OCI-LY7 (cell line): ENCODE results near the gene PRAME. TPM values are rescaled to one million over a fixed set of nuclear protein-coding genes. Genes with fewer than 3 reads are reported as not detected.

Source experiments
- BruUV-seq: library from RNA; stranded (reverse); fragments of 400-500 nt; replicated peaks from 2 replicates; lab custom pipeline; 2021; lab: Mats Ljungman, UMichigan
- CTCF ChIA-PET: fragments of 300-600 bp; sonication (Branson Sonifier 250); formaldehyde crosslinking; loops from one replicate; lab custom pipeline; 2022; ENCODE audit warnings: antibody characterized with exemption; ENCODE audit not compliant: unreplicated experiment; lab: Charles Lee
- POLR2A ChIA-PET: fragments of 300-600 bp; sonication (Branson Sonifier 250); formaldehyde crosslinking; loops from one replicate; lab custom pipeline; 2022; ENCODE audit warnings: antibody characterized with exemption; lab: Charles Lee
- DNase-seq: peaks from one replicate; pipeline ENCODE4 v3.0.0-alpha.2; 2015; ENCODE audit warnings: low spot score
- H2AFZ ChIP-seq: fragments of 200-600 bp; sonication (generic), shearing (Covaris generic); 2 replicates; pipeline ENCODE4 v1.6.1; 2014; ENCODE audit warnings: mild to moderate bottlenecking, antibody characterized with exemption, low read length, moderate library complexity
- H3K27ac ChIP-seq: fragments of 200-600 bp; sonication (generic); 2 replicates; pipeline ENCODE4 v1.5.1; 2014; ENCODE audit warnings: mixed run types, low read depth, mild to moderate bottlenecking, moderate library complexity, low read length, inconsistent platforms; ENCODE audit not compliant: poor library complexity, severe bottlenecking
- H3K36me3 ChIP-seq: fragments of 200-600 bp; sonication (generic); 2 replicates; pipeline ENCODE4 v1.6.1; 2014; ENCODE audit warnings: mild to moderate bottlenecking, antibody characterized with exemption, low read length, moderate library complexity, mixed read lengths; ENCODE audit not compliant: insufficient read depth
- H3K4me1 ChIP-seq: fragments of 200-600 bp; sonication (generic); 2 replicates; pipeline ENCODE4 v1.5.1; 2014; ENCODE audit warnings: mild to moderate bottlenecking, low read length; ENCODE audit not compliant: insufficient read depth, poor library complexity, severe bottlenecking
- H3K4me2 ChIP-seq: fragments of 200-600 bp; sonication (generic); 2 replicates; pipeline ENCODE4 v1.6.1; 2014; ENCODE audit warnings: mild to moderate bottlenecking, low read length
- H3K4me3 ChIP-seq: fragments of 200-600 bp; sonication (generic); 2 replicates; pipeline ENCODE4 v1.5.1; 2014; ENCODE audit warnings: mild to moderate bottlenecking, low read depth, low read length; ENCODE audit not compliant: poor library complexity, severe bottlenecking
- H3K79me2 ChIP-seq: fragments of 200-600 bp; sonication (generic); 2 replicates; pipeline ENCODE4 v1.6.1; 2016; ENCODE audit warnings: low read depth, mild to moderate bottlenecking, low read length, moderate library complexity, mixed read lengths; ENCODE audit not compliant: insufficient read depth
- H3K9me2 ChIP-seq: fragments of 200-600 bp; sonication (generic); 2 replicates; pipeline ENCODE4 v1.6.1; 2016; ENCODE audit warnings: mild to moderate bottlenecking, low read length, mixed read lengths; ENCODE audit not compliant: insufficient read depth
- H3K9me3 ChIP-seq: fragments of 200-600 bp; sonication (generic); 2 replicates; pipeline ENCODE4 v1.6.1; 2014; ENCODE audit warnings: mild to moderate bottlenecking, mixed run types, low read length, mixed read lengths
- H4K20me1 ChIP-seq: fragments of 200-600 bp; sonication (generic); 2 replicates; pipeline ENCODE4 v1.6.1; 2014; ENCODE audit warnings: mild to moderate bottlenecking, antibody characterized with exemption, low read length, moderate library complexity, mixed read lengths; ENCODE audit not compliant: insufficient read depth
- CTCF ChIP-seq: fragments of 200-600 bp; sonication (generic); conservative IDR thresholded peaks from 2 replicates; pipeline ENCODE4 v1.5.1; 2014; ENCODE audit warnings: mild to moderate bottlenecking, antibody characterized with exemption, low read length, moderate library complexity, mixed read lengths
- EZH2phosphoT487 ChIP-seq: fragments of 200-600 bp; sonication (generic); IDR thresholded peaks from 2 replicates; pipeline ENCODE4 v1.6.1; 2018; ENCODE audit warnings: low read depth, borderline replicate concordance, mild to moderate bottlenecking, mixed run types, antibody characterized with exemption, low read length, moderate library complexity, mixed read lengths
- intact Hi-C: fragments of 100-400 bp; cut with micrococcal nuclease; formaldehyde crosslinking; loops from one replicate; pipeline ENCODE4 v1.10.0; 2022; ENCODE audit not compliant: unreplicated experiment
- total RNA-seq, 2 experiments: library from RNA; depleted of rRNA in 1 of 2; stranded (reverse); fragments of >200 nt in 1 of 2; shearing (Covaris generic) in 1 of 2; gene quantifications; 2 replicates each; pipeline ENCODE4 v1.2.3, GENCODE V29; 2014 to 2022

PRAME gene
- total RNA-seq, 2 experiments from 2014 or later: 0.28 TPM; not detected in 1

GRCh38 chr22:22550789-22551434, 8.2 kb downstream of the PRAME start:
- intact Hi-C loops: no loop called here
- no peak for DNase-seq
- Histone ChIP-seq H3K4me3 (no peak overlapping the region), H4K20me1 (no peaks in the 10 kb centered on the region), H3K4me2 (no peak overlapping the region), H2AFZ (no peak overlapping the region), H3K9me2 (no peaks in the 10 kb centered on the region), H3K9me3 (no peaks in the 10 kb centered on the region), H3K27ac (no peak overlapping the region), H3K36me3 (no peaks in the 10 kb centered on the region), H3K4me1 (no peaks in the 10 kb centered on the region), H3K79me2 (no peaks in the 10 kb centered on the region)
- POLR2A ChIA-PET: interaction anchor here (1.1 kb wide), 1 partner anchor 76 kb away, joined by 4 read pairs; no protein-coding TSS in a partner anchor
- no TSS peak for BruUV-seq
- TF ChIP-seq EZH2phosphoT487 (no peak), CTCF (no peak)
- CTCF ChIA-PET: no interaction called here

GRCh38 chr22:22548910-22549309, 10.2 kb downstream of the PRAME start:
- no peak overlapping the region for H3K4me2 ChIP-seq
- ChIA-PET CTCF (no interaction called here), POLR2A (no interaction called here)
- no peaks in the 10 kb centered on the region for H4K20me1 ChIP-seq
- no peaks in the 10 kb centered on the region for H3K9me2 ChIP-seq
- H3K9me3 ChIP-seq: no peaks in the 10 kb centered on the region
- no peak for TF ChIP-seq EZH2phosphoT487
- no peak for TF ChIP-seq CTCF
- intact Hi-C loops: no loop called here
- H3K4me1 ChIP-seq: no peaks in the 10 kb centered on the region
- no peak overlapping the region for H3K27ac ChIP-seq
- BruUV-seq: no TSS peak
- H2AFZ ChIP-seq: no peak overlapping the region
- H3K79me2 ChIP-seq: no peaks in the 10 kb centered on the region
- DNase-seq: no peak
- H3K4me3 ChIP-seq: no peak overlapping the region
- H3K36me3 ChIP-seq: no peaks in the 10 kb centered on the region

DNA sequence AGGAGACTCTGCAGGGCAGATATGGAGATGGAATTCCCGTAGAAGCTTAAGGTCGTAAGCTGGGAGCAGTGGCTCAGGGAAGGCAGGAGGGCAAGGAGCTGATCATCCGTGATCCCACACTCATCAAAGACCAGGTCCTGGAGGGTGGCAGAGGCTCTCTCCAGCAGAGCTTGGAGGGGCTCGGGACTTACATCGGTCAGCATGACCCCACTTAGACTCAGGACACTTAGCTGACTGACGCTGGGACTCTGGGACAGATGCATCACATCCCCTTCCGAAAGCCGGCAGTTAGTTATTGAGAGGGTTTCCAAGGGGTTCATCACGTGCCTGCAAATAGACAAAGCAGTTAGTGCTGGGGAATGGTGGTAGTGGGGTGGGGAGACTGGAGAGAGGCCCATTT, 10.7 kb downstream of the PRAME start:
- Histone ChIP-seq H3K79me2 (no peaks in the 10 kb centered on the region), H3K4me3 (no peak overlapping the region), H4K20me1 (no peaks in the 10 kb centered on the region), H3K9me3 (no peaks in the 10 kb centered on the region), H3K4me1 (no peaks in the 10 kb centered on the region), H3K36me3 (no peaks in the 10 kb centered on the region), H3K4me2 (no peak overlapping the region), H2AFZ (no peak overlapping the region), H3K9me2 (no peaks in the 10 kb centered on the region), H3K27ac (no peak overlapping the region)
- intact Hi-C loops: no loop called here
- ChIA-PET POLR2A (no interaction called here), CTCF (no interaction called here)
- TF ChIP-seq CTCF (no peak), EZH2phosphoT487 (no peak)
- no peak for DNase-seq
- no TSS peak for BruUV-seq
